GM23338 (cell line): Measurements from ENCODE around the gene CTF1. TPM values are rescaled to one million over a fixed set of nuclear protein-coding genes. Genes with fewer than 3 reads are reported as not detected.

Experiments
- ATAC-seq: fragments of 200-7000 bp; cut with Tn5 transposase; 3 replicates; pipeline ENCODE4 v1.9.1; 2020
- DNase-seq: peaks from one replicate; pipeline ENCODE4 v3.0.0-alpha.2; 2015; ENCODE audit warnings: low spot score
- H2AFZ ChIP-seq: fragments of 200-600 bp; sonication (generic); 2 replicates; pipeline ENCODE4 v1.8.0; 2016; ENCODE audit warnings: antibody characterized with exemption, mild to moderate bottlenecking, moderate library complexity
- H3F3A ChIP-seq: fragments of 200-600 bp; sonication (generic); replicated peaks from 2 replicates; pipeline ENCODE4 v1.8.0; 2017; ENCODE audit warnings: antibody characterized with exemption, mixed run types, low read depth
- H3K27ac ChIP-seq: fragments of 200-600 bp; sonication (generic); 2 replicates; pipeline ENCODE4 v1.6.1; 2016; ENCODE audit warnings: low read depth
- H3K27me3 ChIP-seq: fragments of 200-600 bp; sonication (generic); 2 replicates; pipeline ENCODE4 v1.8.0; 2016; ENCODE audit warnings: mild to moderate bottlenecking, mixed run types, moderate library complexity; ENCODE audit not compliant: insufficient read depth
- H3K36me3 ChIP-seq: fragments of 200-600 bp; sonication (generic); 2 replicates; pipeline ENCODE4 v1.8.0; 2016; ENCODE audit warnings: mild to moderate bottlenecking; ENCODE audit not compliant: insufficient read depth
- H3K4me1 ChIP-seq: fragments of 200-600 bp; sonication (generic); 2 replicates; pipeline ENCODE4 v1.8.0; 2016; ENCODE audit warnings: mild to moderate bottlenecking, moderate library complexity; ENCODE audit not compliant: insufficient read depth
- H3K4me2 ChIP-seq: fragments of 200-600 bp; sonication (generic); 2 replicates; pipeline ENCODE4 v1.7.1; 2017; ENCODE audit warnings: mixed run types
- H3K4me3 ChIP-seq: fragments of 200-600 bp; sonication (generic); 2 replicates; pipeline ENCODE4 v1.6.1; 2016; ENCODE audit warnings: mixed run types
- H3K79me2 ChIP-seq: fragments of 200-600 bp; sonication (generic); replicated peaks from 2 replicates; pipeline ENCODE4 v1.8.0; 2017; ENCODE audit warnings: mild to moderate bottlenecking; ENCODE audit not compliant: insufficient read depth
- H3K9me2 ChIP-seq: fragments of 200-600 bp; sonication (generic); 2 replicates; pipeline ENCODE4 v1.8.0; 2017; ENCODE audit not compliant: insufficient read depth
- H4K20me1 ChIP-seq: fragments of 200-600 bp; sonication (generic); replicated peaks from 2 replicates; pipeline ENCODE4 v1.8.0; 2017; ENCODE audit warnings: mild to moderate bottlenecking; ENCODE audit not compliant: insufficient read depth
- H3K27ac Mint-ChIP-seq: 2 replicates; pipeline ENCODE4 v1.8.0; 2020; ENCODE audit warnings: inconsistent platforms, mild to moderate bottlenecking, moderate library complexity, mixed read lengths
- H3K27me3 Mint-ChIP-seq: 3 replicates; pipeline ENCODE4 v1.8.0; 2022; ENCODE audit warnings: low read depth, mild to moderate bottlenecking, moderate library complexity, mixed read lengths, inconsistent platforms; ENCODE audit not compliant: insufficient read depth, poor library complexity
- H3K36me3 Mint-ChIP-seq: 3 replicates; pipeline ENCODE4 v1.8.0; 2021; ENCODE audit warnings: low read depth, mild to moderate bottlenecking, inconsistent platforms, moderate library complexity, mixed read lengths
- H3K4me1 Mint-ChIP-seq: 3 replicates; pipeline ENCODE4 v1.8.0; 2020; ENCODE audit warnings: mild to moderate bottlenecking, inconsistent platforms, mixed read lengths
- H3K4me3 Mint-ChIP-seq: 3 replicates; pipeline ENCODE4 v1.8.0; 2021; ENCODE audit warnings: moderate library complexity, mild to moderate bottlenecking, inconsistent platforms, mixed read lengths
- H3K9me3 Mint-ChIP-seq: 3 replicates; pipeline ENCODE4 v1.8.0; 2020; ENCODE audit warnings: moderate library complexity, mild to moderate bottlenecking, inconsistent platforms, mixed read lengths
- CREB1 ChIP-seq: fragments of 250-450 bp; sonication (Bioruptor Pico); IDR thresholded peaks from 2 replicates; pipeline ENCODE4 v1.5.0; 2020; ENCODE audit warnings: low read depth, mild to moderate bottlenecking, moderate library complexity
- ETS1 ChIP-seq: IDR thresholded peaks from 2 replicates; pipeline ENCODE4 v1.6.1; 2016; ENCODE audit warnings: antibody characterized with exemption
- JUNB ChIP-seq: IDR thresholded peaks from one replicate; pipeline ENCODE4 v1.6.1; 2016; ENCODE audit warnings: antibody characterized with exemption; ENCODE audit not compliant: unreplicated experiment
- NANOG ChIP-seq: IDR thresholded peaks from 2 replicates; pipeline ENCODE4 v1.6.1; 2016; ENCODE audit warnings: antibody characterized with exemption, borderline replicate concordance
- POLR2AphosphoS5 ChIP-seq: IDR thresholded peaks from 2 replicates; pipeline ENCODE4 v1.6.1; 2016; ENCODE audit warnings: antibody characterized with exemption, low read depth
- STAT1 ChIP-seq: IDR thresholded peaks from one replicate; pipeline ENCODE4 v1.6.1; 2016; ENCODE audit warnings: antibody characterized with exemption; ENCODE audit not compliant: unreplicated experiment
- polyA plus RNA-seq: library from polyadenylated mRNA; unstranded; fragments of >200 nt; fragmentation: Nextera tagmentation; extraction: Ambion mirVana; gene quantifications from 2 replicates; pipeline ENCODE4 v1.2.1, GENCODE V29; 2016
- total RNA-seq: library from RNA; depleted of rRNA; stranded (reverse); fragments of >200 nt; shearing (Covaris generic); gene quantifications from 2 replicates; pipeline ENCODE4 v1.2.3, GENCODE V29; 2014
- TF ChIP-seq, protein P1 (sequence below), 2 experiments: fragments of 200-600 bp in 1 of 2; sonication (generic) in 1 of 2; conservative IDR thresholded peaks; 2 replicates each; pipeline versions ENCODE4 v1.5.1 to v1.6.1; 2016 to 2017; ENCODE audit warnings: antibody characterized with exemption in 2 of 2, low read depth in 2 of 2, mild to moderate bottlenecking in 2 of 2, moderate library complexity in 1 of 2
- TF ChIP-seq, protein P2 (sequence below): IDR thresholded peaks from one replicate; pipeline ENCODE4 v1.6.1; 2018; ENCODE audit warnings: antibody characterized with exemption; ENCODE audit not compliant: unreplicated experiment

CTF1 gene
- total and polyA plus RNA-seq, 2 experiments from 2014 or later = 0.24 to 0.52 TPM

DNA sequence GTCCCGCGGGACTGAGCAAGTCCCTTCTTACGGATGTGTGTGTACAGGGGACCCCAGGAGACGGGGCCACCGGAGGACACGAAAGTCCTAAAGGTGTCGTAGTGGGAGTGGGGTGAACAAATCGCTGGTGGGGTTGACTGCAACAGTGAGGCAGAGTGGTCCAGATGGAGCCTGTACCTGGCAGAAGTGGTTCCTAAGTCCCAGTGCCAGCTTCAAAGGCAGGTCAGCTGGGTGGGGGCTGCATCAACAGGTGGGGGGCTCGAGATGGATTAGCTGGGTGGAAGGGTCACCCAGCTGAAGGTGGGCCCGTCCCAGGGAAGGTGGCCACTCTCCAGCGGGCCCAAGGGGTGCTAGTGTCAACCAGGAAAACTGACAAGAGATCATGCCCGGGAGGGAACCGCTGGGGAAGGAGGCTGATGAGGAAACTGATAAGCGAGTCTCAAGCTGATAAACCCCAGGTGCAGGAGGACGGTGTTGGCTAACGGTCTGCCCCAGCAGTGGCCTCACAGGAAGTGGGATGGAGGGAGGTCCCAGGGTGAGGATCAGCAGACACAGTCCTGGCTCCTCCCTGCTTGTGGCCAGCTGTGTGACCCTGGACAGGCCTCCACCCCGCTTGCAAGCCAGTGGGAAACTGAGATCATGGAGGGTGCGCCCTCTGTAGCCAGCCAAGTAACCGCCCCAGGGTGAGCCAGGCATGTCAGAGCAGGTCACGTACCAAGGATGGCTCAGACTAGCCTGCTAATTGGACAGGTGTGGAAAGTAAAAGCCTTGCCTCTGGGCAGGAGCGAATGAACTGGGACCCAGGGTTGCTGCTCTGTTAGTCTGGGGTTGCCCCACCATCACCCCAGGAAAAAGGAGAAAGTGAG, 53.5 kb downstream of the CTF1 start (continued):
- TF ChIP-seq, protein P1, sequence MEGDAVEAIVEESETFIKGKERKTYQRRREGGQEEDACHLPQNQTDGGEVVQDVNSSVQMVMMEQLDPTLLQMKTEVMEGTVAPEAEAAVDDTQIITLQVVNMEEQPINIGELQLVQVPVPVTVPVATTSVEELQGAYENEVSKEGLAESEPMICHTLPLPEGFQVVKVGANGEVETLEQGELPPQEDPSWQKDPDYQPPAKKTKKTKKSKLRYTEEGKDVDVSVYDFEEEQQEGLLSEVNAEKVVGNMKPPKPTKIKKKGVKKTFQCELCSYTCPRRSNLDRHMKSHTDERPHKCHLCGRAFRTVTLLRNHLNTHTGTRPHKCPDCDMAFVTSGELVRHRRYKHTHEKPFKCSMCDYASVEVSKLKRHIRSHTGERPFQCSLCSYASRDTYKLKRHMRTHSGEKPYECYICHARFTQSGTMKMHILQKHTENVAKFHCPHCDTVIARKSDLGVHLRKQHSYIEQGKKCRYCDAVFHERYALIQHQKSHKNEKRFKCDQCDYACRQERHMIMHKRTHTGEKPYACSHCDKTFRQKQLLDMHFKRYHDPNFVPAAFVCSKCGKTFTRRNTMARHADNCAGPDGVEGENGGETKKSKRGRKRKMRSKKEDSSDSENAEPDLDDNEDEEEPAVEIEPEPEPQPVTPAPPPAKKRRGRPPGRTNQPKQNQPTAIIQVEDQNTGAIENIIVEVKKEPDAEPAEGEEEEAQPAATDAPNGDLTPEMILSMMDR (conservative IDR thresholded peaks at IDR 0.05; ENCODE audit: low read depth in 2 of 2) = peak; percentile 15 to 43; a peak in 3 of 4 replicates
- 0 out of 2 replicates have a peak, but pooled peaks have one; percentile 30 for TF ChIP-seq ETS1
- TF ChIP-seq, protein P2, sequence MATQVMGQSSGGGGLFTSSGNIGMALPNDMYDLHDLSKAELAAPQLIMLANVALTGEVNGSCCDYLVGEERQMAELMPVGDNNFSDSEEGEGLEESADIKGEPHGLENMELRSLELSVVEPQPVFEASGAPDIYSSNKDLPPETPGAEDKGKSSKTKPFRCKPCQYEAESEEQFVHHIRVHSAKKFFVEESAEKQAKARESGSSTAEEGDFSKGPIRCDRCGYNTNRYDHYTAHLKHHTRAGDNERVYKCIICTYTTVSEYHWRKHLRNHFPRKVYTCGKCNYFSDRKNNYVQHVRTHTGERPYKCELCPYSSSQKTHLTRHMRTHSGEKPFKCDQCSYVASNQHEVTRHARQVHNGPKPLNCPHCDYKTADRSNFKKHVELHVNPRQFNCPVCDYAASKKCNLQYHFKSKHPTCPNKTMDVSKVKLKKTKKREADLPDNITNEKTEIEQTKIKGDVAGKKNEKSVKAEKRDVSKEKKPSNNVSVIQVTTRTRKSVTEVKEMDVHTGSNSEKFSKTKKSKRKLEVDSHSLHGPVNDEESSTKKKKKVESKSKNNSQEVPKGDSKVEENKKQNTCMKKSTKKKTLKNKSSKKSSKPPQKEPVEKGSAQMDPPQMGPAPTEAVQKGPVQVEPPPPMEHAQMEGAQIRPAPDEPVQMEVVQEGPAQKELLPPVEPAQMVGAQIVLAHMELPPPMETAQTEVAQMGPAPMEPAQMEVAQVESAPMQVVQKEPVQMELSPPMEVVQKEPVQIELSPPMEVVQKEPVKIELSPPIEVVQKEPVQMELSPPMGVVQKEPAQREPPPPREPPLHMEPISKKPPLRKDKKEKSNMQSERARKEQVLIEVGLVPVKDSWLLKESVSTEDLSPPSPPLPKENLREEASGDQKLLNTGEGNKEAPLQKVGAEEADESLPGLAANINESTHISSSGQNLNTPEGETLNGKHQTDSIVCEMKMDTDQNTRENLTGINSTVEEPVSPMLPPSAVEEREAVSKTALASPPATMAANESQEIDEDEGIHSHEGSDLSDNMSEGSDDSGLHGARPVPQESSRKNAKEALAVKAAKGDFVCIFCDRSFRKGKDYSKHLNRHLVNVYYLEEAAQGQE = no peak

GRCh38 chr16:30950516-30951065, 54.2 kb downstream of the CTF1 start:
- peaks cover 7% of the 10 kb centered on the region; the same call in 1 of the 2 replicates for H3K4me1 ChIP-seq
- Mint-ChIP-seq H3K4me1 (peaks cover 34% of the 10 kb centered on the region), H3K27ac (no peak overlapping the region), H3K9me3 (no peaks in the 10 kb centered on the region), H3K36me3 (peaks cover 8% of the 10 kb centered on the region), H3K4me3 (peak overlapping the region; percentile 88), H3K27me3 (peaks cover 19% of the 10 kb centered on the region)
- ATAC-seq (no peak), DNase-seq (no peak)
- no peaks in the 10 kb centered on the region; the same call in 1 of the 2 replicates for H3K36me3 ChIP-seq
- H3K27ac ChIP-seq = no peak overlapping the region
- H3K79me2 ChIP-seq = no peaks in the 10 kb centered on the region
- peaks cover 13% of the 10 kb centered on the region for H3F3A ChIP-seq
- H2AFZ ChIP-seq = no peak overlapping the region
- peak overlapping the region; percentile 98 for H3K4me2 ChIP-seq
- H3K27me3 ChIP-seq = no peaks in the 10 kb centered on the region
- H4K20me1 ChIP-seq = 0 out of 2 replicates have a peak, but pooled peaks cover 3% of the 10 kb centered on the region
- no peaks in the 10 kb centered on the region for H3K9me2 ChIP-seq
- H3K4me3 ChIP-seq = peak overlapping the region; percentile 92
- TF ChIP-seq NANOG (no peak), CREB1 (CRISPR knock-in tag) (no peak), POLR2AphosphoS5 (no peak), JUNB (no peak), STAT1 (no peak)
- TF ChIP-seq, protein P2 = no peak
- TF ChIP-seq, protein P1 (conservative IDR thresholded peaks at IDR 0.05; ENCODE audit: low read depth in 2 of 2) = no peak
